ENCODE measurements around the gene HEXD.
A peak's percentile ranks its signal among the peaks of the same experiment; 100 is the strongest.

The HEXD gene

DNA sequence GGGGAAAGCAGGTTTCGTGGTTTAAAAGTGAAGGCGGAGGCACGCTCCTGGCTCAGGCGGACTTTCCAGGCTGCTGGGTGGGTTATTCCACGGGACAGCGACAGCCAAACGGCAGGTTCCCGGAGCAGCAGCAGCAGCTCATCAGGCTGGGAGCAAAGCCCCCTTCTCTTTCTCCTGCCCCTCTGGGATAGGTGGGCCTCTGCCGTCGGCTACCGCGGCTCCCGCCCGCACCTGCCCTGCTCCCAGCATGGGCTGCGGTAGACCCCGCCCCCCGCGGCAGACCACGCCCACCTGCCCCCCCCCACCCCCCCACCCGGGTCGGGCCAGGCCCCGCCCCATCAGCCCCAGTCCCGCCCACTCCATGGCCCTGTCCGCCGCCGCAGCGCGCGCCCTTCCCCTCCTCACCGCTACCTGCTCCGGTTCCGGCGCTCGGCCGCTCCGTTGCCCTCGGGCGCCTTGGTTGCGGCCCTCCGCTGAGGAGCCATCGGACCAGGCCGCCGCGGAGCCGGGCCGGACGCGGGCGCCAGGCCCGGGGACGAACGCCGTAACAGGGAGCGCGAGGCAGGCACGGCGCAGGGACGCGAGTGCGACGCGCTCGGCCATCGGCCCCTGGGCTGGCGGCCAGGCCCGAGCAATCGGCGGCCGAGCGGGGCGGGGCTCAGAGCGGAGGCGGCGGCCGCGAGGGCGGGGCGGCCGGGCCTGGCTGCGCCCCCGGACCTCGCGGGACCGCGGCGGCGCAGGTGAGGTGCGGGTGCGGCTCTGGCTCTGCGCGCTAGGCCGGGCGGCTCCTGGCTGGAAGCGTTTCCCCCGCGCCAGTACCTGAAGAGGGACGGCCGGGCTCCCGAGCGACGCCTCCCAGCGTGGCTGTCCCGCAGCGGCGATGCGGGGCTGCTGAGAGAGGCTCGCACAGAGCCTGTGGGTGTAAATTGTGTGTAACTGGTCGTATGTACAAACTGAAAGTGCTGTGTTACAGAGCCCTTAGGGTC, at the start of gene HEXD, which contains the start of gene OGFOD3:
HEXD (plus strand) TSS at position 347 of the 986 bp plus-strand sequence. CDS start 1,453 bp downstream, outside the sequence.
OGFOD3 (minus strand) TSS at position 586 of the 986 bp plus-strand sequence; CDS start at position 485, 101 bp downstream.
- H3K9ac ChIP-seq (ENCODE audit: low read length): peak within 1 kb of the TSS; percentile 88

DNA sequence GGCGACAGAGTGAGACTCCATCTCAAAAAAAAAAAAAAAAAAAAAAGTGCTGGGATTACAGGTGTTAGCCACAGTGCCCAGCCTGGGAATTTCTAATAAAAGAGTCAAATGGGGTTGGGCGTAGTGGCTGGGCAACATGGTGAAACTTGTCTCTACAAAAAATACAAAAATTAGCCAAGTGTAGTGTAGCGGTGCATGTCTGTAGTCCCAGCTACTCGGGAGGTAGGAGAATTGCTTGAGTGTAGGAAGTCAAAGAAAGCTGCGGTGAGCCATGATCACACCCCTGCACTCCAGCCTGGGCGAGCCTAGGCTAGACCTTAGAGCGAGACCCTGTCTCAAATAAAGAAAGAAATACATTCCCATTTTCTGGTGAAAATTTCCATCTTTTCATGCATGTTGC, 48.9 kb upstream of the HEXD start:
- no peak overlapping the region for H3K4me2 ChIP-seq (ENCODE audit: low read depth, low read length)
- no peaks in the 10 kb centered on the region for H3K27me3 ChIP-seq (replicated peaks; ENCODE audit: insufficient read depth, low read length)
- no peak overlapping the region for H3K9ac ChIP-seq (ENCODE audit: low read length)
- H3F3A ChIP-seq (ENCODE audit: insufficient read depth, low read length): peaks cover 11% of the 10 kb centered on the region; the same call in 1 of the 2 replicates
- H3K4me3 ChIP-seq (ENCODE audit: low read length): no peak overlapping the region
- H4K20me1 ChIP-seq (ENCODE audit: insufficient read depth, low read length): no peaks in the 10 kb centered on the region
- no peaks in the 10 kb centered on the region for H3K79me2 ChIP-seq (ENCODE audit: low read length)
- H3K27ac ChIP-seq (ENCODE audit: low read length): no peak overlapping the region
- peaks cover 16% of the 10 kb centered on the region for H3K4me1 ChIP-seq (ENCODE audit: low read length)
- H2AFZ ChIP-seq (ENCODE audit: low read length): no peak overlapping the region
- no peaks in the 10 kb centered on the region for H3K9me3 ChIP-seq (replicated peaks; ENCODE audit: insufficient read depth, low read length)
- H3K9me2 ChIP-seq (replicated peaks; ENCODE audit: insufficient read depth, low read length): no peaks in the 10 kb centered on the region
- TF ChIP-seq, protein P1, sequence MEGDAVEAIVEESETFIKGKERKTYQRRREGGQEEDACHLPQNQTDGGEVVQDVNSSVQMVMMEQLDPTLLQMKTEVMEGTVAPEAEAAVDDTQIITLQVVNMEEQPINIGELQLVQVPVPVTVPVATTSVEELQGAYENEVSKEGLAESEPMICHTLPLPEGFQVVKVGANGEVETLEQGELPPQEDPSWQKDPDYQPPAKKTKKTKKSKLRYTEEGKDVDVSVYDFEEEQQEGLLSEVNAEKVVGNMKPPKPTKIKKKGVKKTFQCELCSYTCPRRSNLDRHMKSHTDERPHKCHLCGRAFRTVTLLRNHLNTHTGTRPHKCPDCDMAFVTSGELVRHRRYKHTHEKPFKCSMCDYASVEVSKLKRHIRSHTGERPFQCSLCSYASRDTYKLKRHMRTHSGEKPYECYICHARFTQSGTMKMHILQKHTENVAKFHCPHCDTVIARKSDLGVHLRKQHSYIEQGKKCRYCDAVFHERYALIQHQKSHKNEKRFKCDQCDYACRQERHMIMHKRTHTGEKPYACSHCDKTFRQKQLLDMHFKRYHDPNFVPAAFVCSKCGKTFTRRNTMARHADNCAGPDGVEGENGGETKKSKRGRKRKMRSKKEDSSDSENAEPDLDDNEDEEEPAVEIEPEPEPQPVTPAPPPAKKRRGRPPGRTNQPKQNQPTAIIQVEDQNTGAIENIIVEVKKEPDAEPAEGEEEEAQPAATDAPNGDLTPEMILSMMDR (IDR thresholded peaks at IDR 0.05; ENCODE audit: low read length): no peak
- TF ChIP-seq EZH2 (optimal IDR thresholded peaks at IDR 0.05; ENCODE audit: low read depth, low read length) (no peak), EZH2phosphoT487 (IDR thresholded peaks at IDR 0.05; ENCODE audit: low read length) (no peak)
- no peaks in the 10 kb centered on the region for H3K36me3 ChIP-seq (replicated peaks; ENCODE audit: insufficient read depth, low read length)
- no peak for DNase-seq

More for the DNA sequence above, at the start of gene HEXD, which contains the start of gene OGFOD3:
- H3K27me3 ChIP-seq (replicated peaks; ENCODE audit: insufficient read depth, low read length): no peaks in the 10 kb centered on the region
- no peaks in the 10 kb centered on the region; the same call in 1 of the 2 replicates for H3K4me1 ChIP-seq (ENCODE audit: low read length)
- peak within 1 kb of the TSS; percentile 68; the same call in 1 of the 2 replicates for H3K27ac ChIP-seq (ENCODE audit: low read length)
- peak within 1 kb of the TSS; percentile 88 for H3K4me2 ChIP-seq (ENCODE audit: low read depth, low read length)
- H3K79me2 ChIP-seq (ENCODE audit: low read length): peaks cover 49% of the 10 kb centered on the region
- no peak for TF ChIP-seq EZH2phosphoT487 (IDR thresholded peaks at IDR 0.05; ENCODE audit: low read length)
- peak; percentile 90 for DNase-seq
- no peaks in the 10 kb centered on the region for H3K9me2 ChIP-seq (replicated peaks; ENCODE audit: insufficient read depth, low read length)
- H2AFZ ChIP-seq (ENCODE audit: low read length): peak within 1 kb of the TSS; percentile 65
- H3K4me3 ChIP-seq (ENCODE audit: low read length): peak within 1 kb of the TSS; percentile 98
- no peaks in the 10 kb centered on the region; the same call in 1 of the 2 replicates for H4K20me1 ChIP-seq (ENCODE audit: insufficient read depth, low read length)
- peaks cover 13% of the 10 kb centered on the region for H3F3A ChIP-seq (ENCODE audit: insufficient read depth, low read length)
- no peaks in the 10 kb centered on the region for H3K36me3 ChIP-seq (replicated peaks; ENCODE audit: insufficient read depth, low read length)
- no peaks in the 10 kb centered on the region for H3K9me3 ChIP-seq (replicated peaks; ENCODE audit: insufficient read depth, low read length)

DNA sequence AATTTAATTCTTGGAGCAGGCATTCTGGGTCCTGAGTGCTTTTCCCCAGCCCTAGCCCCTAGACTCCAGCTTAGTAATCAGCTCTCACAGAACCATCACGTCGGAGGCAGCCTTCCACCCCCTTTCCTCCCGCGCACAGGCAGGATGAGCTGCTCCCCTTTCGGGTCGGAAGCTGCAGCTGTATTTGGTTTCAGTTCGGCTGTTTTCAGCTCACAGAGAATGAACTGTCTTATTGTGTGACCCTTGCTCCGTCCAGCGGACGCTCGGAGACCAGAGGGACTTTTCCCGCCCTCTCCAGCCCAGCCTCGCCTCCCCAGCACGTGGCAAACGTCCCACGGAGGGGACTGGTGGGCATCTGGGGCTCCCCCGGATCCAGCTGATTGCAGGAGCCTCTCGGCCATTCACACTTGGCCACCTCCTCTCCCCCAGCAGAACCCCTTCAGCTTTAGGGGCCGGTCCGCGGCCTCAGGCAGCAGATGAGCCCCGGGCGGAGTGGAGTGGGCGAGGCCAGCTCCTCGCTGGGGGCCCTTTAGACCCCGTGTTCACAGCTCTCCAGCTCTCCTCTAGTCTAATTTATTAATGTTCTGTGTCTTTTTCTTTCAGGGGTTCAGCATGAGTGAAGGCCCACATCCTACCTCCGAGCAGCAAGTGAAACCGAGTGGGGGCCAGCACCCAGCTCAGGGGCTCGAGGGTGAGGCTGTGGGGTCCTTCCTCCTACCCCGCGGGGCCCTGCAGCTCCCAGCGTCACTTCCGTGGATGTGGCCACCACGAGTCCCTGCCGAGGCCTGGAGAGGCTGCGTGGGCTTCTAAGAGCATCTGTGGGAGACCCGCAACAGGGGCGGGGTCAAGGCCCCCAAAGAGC, 47.4 kb upstream of the HEXD start:
- H3K4me1 ChIP-seq (ENCODE audit: low read length): peaks cover 16% of the 10 kb centered on the region
- no peak for TF ChIP-seq EZH2 (optimal IDR thresholded peaks at IDR 0.05; ENCODE audit: low read depth, low read length)
- TF ChIP-seq EZH2phosphoT487 (IDR thresholded peaks at IDR 0.05; ENCODE audit: low read length): no peak
- TF ChIP-seq, protein P1 (IDR thresholded peaks at IDR 0.05; ENCODE audit: low read length): 0 out of 2 replicates have a peak, but pooled peaks have one; percentile 17
- H3F3A ChIP-seq (ENCODE audit: insufficient read depth, low read length): peaks cover 11% of the 10 kb centered on the region; the same call in 1 of the 2 replicates
- H3K9me3 ChIP-seq (replicated peaks; ENCODE audit: insufficient read depth, low read length): no peaks in the 10 kb centered on the region
- peak overlapping the region; percentile 81 for H3K27ac ChIP-seq (ENCODE audit: low read length)
- peak overlapping the region; percentile 46; the same call in 1 of the 2 replicates for H3K4me3 ChIP-seq (ENCODE audit: low read length)
- peak overlapping the region; percentile 92 for H3K4me2 ChIP-seq (ENCODE audit: low read depth, low read length)
- no peaks in the 10 kb centered on the region for H3K36me3 ChIP-seq (replicated peaks; ENCODE audit: insufficient read depth, low read length)
- H3K79me2 ChIP-seq (ENCODE audit: low read length): no peaks in the 10 kb centered on the region
- no peaks in the 10 kb centered on the region for H3K9me2 ChIP-seq (replicated peaks; ENCODE audit: insufficient read depth, low read length)
- H2AFZ ChIP-seq (ENCODE audit: low read length): peak overlapping the region; percentile 70
- H3K27me3 ChIP-seq (replicated peaks; ENCODE audit: insufficient read depth, low read length): no peaks in the 10 kb centered on the region
- peak overlapping the region; percentile 40 for H3K9ac ChIP-seq (ENCODE audit: low read length)
- DNase-seq: peak; percentile 94
- no peaks in the 10 kb centered on the region for H4K20me1 ChIP-seq (ENCODE audit: insufficient read depth, low read length)
